ENCODE measurements around the gene BCAR1. TPM values are rescaled to one million over a fixed set of nuclear protein-coding genes. Genes with fewer than 3 reads are reported as not detected.
A peak's percentile ranks its signal among the peaks of the same experiment; 100 is the strongest.

Gene BCAR1
- total and polyA plus RNA-seq, 2 of the 13 experiments (the other 11 are each of a cell fraction or from before 2014, with no cell fraction given): 48.1 to 51.7 TPM

- TF ChIP-seq NCOA1 (CRISPR knock-in tag; IDR thresholded peaks at IDR 0.05): peak; percentile 64; the same call in 1 of the 2 replicates
- no peak for TF ChIP-seq MZF1 (CRISPR knock-in tag; IDR thresholded peaks at IDR 0.05; ENCODE audit: borderline replicate concordance)
- peak; percentile 79; the same call in 1 of the 2 replicates for TF ChIP-seq ZNF674 (CRISPR knock-in tag; IDR thresholded peaks at IDR 0.05; ENCODE audit: low read depth)
- TF ChIP-seq MLXIP (CRISPR knock-in tag; IDR thresholded peaks at IDR 0.05; ENCODE audit: borderline replicate concordance): no peak
- TF ChIP-seq HBP1 (CRISPR knock-in tag; IDR thresholded peaks at IDR 0.05; ENCODE audit: low read depth): peak; percentile 26; the same call in 1 of the 2 replicates
- no peak for TF ChIP-seq CENPBD1 (CRISPR knock-in tag; IDR thresholded peaks at IDR 0.05; ENCODE audit: borderline replicate concordance, low read depth)
- no peak; a peak in 4 of 4 replicates for TF ChIP-seq HMGXB4 (CRISPR knock-in tag; IDR thresholded peaks at IDR 0.05; ENCODE audit: borderline replicate concordance in 1 of 2, low read depth in 1 of 2)
- 0 out of 2 replicates have a peak, but pooled peaks have one; percentile 7 for TF ChIP-seq ZNF547 (CRISPR knock-in tag; IDR thresholded peaks at IDR 0.05)
- TF ChIP-seq ZNF616 (CRISPR knock-in tag; IDR thresholded peaks at IDR 0.05; ENCODE audit: low read depth): no peak
- 0 out of 2 replicates have a peak, but pooled peaks have one; percentile 25 for TF ChIP-seq ZNF710 (CRISPR knock-in tag; IDR thresholded peaks at IDR 0.05; ENCODE audit: borderline replicate concordance)
- no peak for TF ChIP-seq ERF (CRISPR knock-in tag; IDR thresholded peaks at IDR 0.05)
- peak; percentile 34; the same call in 1 of the 2 replicates for TF ChIP-seq ZBTB2 (CRISPR knock-in tag; IDR thresholded peaks at IDR 0.05; ENCODE audit: low read depth)
- TF ChIP-seq TBX2 (CRISPR knock-in tag; IDR thresholded peaks at IDR 0.05; ENCODE audit: borderline replicate concordance): peak; percentile 7; the same call in 1 of the 2 replicates
- TF ChIP-seq DMAP1 (CRISPR knock-in tag; IDR thresholded peaks at IDR 0.05): 0 out of 2 replicates have a peak, but pooled peaks have one; percentile 40
- 0 out of 2 replicates have a peak, but pooled peaks have one; percentile 22 for TF ChIP-seq FOXO1 (CRISPR knock-in tag; IDR thresholded peaks at IDR 0.05)
- TF ChIP-seq FLYWCH1 (CRISPR knock-in tag; IDR thresholded peaks at IDR 0.05): 0 out of 2 replicates have a peak, but pooled peaks have one; percentile 21
These were observed 13.8 kb upstream of the BCAR1 start (continued) for GRCh38 chr16:75264999-75265910.

Measured in HepG2 (cell line).